OCI-LY1 (cell line): ENCODE results near the gene ARMH3.

Experiments used
- EZH2 ChIP-seq: fragments of 200-600 bp; sonication (generic), shearing (Covaris generic); IDR thresholded peaks from 2 replicates; pipeline ENCODE4 v1.8.0; 2017; ENCODE audit warnings: borderline replicate concordance, mixed run types, mild to moderate bottlenecking, antibody characterized with exemption, low read length, moderate library complexity, mixed read lengths
- TF ChIP-seq, protein P1 (sequence below): fragments of 200-600 bp; sonication (generic), shearing (Covaris generic); IDR thresholded peaks from 2 replicates; pipeline ENCODE4 v1.5.1; 2017; ENCODE audit warnings: mild to moderate bottlenecking, antibody characterized with exemption, low read length, moderate library complexity, mixed read lengths

DNA sequence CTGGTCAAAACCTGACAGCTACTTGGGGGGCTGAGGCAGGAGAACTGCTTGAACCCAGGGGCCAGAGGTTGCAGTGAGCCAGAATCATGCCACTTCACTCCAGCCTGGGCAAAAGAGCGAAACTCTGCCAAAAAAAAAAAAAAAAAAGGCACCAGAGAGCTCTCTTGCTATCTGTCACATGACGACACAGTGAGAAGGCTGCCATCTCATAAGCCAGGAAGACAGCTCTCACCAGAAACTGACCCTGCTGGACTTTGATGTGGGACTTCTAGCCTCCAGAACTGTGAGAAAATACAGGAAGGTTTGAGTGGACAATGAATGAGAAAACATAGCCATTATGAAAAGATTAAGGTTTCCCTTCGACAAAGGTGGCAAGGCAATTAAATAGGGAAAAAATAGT, 161.2 kb downstream of the ARMH3 start:
- TF ChIP-seq, protein P1, sequence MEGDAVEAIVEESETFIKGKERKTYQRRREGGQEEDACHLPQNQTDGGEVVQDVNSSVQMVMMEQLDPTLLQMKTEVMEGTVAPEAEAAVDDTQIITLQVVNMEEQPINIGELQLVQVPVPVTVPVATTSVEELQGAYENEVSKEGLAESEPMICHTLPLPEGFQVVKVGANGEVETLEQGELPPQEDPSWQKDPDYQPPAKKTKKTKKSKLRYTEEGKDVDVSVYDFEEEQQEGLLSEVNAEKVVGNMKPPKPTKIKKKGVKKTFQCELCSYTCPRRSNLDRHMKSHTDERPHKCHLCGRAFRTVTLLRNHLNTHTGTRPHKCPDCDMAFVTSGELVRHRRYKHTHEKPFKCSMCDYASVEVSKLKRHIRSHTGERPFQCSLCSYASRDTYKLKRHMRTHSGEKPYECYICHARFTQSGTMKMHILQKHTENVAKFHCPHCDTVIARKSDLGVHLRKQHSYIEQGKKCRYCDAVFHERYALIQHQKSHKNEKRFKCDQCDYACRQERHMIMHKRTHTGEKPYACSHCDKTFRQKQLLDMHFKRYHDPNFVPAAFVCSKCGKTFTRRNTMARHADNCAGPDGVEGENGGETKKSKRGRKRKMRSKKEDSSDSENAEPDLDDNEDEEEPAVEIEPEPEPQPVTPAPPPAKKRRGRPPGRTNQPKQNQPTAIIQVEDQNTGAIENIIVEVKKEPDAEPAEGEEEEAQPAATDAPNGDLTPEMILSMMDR: no peak
- TF ChIP-seq EZH2: no peak
